Prostate gland (tissue), 2 donors: ENCODE results near the gene KIF1B.

Experiments used
- POLR2AphosphoS5 ChIP-seq: sonication (generic); formaldehyde crosslinking; IDR thresholded peaks from one replicate; pipeline ENCODE4 v1.6.1; 2017; ENCODE audit warnings: antibody characterized with exemption
- TF ChIP-seq, protein P1 (sequence below), 4 experiments: fragments of 200-600 bp in 2 of 4; fragments of 450-650 bp in 2 of 4; sonication (generic) in 2 of 4; IDR thresholded peaks; 1 replicate in 3 of 4; 2 replicates in 1 of 4; pipeline ENCODE4 v1.5.1; 2016 to 2019; ENCODE audit warnings: antibody characterized with exemption in 4 of 4, mild to moderate bottlenecking in 2 of 4, moderate library complexity in 2 of 4

DNA sequence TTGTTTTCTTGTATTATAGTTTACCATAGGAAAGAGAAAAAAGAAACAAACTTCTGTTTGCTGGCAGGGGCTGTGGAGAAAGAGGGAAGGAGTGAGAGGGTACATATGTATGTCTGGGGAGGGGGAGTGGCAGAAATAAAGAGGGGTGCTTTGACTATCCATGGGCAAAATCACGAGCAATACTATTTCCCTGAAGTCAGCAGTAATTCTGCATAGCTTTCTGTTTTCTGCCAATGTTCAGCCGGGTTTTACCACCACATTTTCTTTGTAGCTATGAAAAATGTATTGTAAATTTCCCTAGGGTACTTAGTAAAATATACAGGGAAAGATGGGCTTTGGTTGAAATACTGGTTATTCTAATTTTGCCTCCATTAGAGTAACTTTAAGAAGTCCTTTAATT lies 143.3 kb downstream of the KIF1B start:
- TF ChIP-seq, protein P1, sequence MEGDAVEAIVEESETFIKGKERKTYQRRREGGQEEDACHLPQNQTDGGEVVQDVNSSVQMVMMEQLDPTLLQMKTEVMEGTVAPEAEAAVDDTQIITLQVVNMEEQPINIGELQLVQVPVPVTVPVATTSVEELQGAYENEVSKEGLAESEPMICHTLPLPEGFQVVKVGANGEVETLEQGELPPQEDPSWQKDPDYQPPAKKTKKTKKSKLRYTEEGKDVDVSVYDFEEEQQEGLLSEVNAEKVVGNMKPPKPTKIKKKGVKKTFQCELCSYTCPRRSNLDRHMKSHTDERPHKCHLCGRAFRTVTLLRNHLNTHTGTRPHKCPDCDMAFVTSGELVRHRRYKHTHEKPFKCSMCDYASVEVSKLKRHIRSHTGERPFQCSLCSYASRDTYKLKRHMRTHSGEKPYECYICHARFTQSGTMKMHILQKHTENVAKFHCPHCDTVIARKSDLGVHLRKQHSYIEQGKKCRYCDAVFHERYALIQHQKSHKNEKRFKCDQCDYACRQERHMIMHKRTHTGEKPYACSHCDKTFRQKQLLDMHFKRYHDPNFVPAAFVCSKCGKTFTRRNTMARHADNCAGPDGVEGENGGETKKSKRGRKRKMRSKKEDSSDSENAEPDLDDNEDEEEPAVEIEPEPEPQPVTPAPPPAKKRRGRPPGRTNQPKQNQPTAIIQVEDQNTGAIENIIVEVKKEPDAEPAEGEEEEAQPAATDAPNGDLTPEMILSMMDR (IDR thresholded peaks at IDR 0.05): no peak
- no peak for TF ChIP-seq POLR2AphosphoS5
